ENCODE data around the gene UNC80.

Gene UNC80

DNA sequence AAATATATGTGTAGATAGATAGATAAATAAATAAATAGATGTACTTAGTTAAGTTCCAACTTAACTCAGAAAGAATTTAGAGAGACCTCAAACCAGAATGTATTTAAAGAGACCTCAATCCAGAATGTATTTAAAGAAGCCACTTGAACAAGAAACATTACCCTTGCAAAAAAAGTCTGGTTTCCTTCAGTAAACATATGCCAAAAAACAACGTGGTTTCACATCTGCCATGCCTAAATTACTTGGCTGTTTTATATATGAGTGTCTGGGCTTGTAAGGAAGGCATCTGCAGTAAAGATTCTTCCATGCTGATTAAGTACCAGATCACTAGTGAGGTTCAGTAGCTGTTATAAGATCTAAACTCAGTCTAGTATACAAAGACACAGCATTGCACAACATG lies 201.7 kb downstream of the UNC80 start:
- no peak for DNase-seq

DNA sequence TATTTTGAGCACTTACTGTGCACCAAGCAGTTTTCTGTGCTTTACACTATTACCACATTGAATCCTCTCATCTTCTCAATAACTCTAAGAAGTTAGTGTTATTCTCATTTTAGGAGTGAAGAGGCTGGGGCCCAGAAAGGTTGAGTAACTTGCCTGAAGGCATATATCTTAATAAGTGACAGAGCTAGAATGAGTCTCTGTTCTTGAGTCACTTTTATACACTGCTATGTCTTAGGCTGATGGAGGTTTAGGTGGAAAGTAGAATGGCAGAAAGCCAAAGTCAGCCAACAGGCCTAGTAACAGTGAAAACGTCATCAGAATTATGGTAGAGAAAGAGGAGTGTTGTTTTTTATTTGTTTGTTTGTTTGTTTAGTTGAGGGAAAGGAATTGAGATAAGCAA lies 202.9 kb downstream of the UNC80 start:
- DNase-seq, result peak; percentile 2

DNA sequence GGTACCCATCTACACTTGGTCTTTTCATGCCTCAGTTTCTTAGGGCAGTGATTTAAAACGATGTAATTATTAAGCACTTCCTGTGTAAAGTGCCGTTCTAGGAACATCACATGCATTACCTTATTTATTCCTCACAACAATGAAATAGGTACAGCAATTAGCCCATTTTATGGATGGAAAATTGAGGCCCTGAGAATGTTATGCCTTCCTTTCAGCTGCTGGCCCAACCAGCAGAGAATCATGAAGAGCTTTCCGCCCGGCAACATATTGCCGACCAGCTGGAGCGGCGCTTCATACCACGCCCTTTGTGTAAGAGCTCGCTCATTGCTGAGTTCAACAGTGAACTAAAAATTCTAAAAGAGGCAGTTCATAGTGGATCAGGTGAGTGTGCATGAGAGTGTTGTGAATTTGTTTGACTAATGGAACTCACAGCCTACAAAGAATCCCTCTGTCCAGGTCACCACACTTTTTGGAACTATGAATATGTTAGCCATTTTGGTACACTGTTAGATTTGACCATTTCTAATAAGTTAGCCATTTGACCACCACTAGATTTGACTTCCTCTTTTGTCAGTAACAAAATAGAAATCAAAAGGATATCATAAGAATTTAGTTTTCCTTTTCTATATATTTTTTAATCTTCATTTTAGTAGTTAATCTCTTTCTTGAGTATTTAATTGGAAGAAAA lies 205.2 kb downstream of the UNC80 start:
- DNase-seq, result no peak

DNA sequence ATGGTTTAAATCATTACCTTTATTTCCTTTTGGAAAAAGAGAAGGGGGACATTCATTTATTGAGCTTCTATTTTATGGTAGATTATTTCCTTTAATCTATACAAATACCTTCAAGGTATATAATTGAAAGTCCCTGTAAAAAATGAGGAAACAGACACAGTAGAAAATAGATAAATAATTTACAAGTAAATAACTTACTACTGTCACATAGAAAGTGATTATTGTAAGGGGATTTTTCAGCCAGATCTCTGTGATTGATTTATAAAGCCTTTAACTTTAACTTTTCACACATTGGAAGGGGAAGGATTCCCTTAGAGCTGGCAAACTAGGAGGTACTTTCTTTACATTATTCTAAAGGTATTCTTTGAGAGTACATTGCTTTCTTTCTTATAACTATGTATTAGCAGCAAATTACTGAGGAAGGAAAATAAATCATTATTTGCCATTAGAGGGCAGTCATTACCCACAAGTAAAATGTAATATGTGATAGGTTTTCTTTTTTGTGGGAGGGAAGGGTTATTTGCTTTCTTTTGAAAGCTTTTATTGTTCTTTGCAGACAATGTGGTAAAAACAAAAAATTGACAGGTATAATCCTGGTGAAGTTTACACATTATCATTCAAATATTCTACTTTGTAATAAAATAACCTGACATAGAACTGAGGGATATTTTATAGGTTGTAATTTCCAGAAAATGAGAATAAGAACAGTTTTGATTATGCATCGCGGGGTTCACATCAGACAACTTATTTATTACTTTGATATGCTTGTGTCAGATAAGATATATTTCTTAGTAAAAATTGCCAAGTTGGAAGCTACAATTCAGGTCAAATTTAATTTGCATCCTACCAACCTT lies 206.0 kb downstream of the UNC80 start:
- peak; percentile 32 for DNase-seq

DNA sequence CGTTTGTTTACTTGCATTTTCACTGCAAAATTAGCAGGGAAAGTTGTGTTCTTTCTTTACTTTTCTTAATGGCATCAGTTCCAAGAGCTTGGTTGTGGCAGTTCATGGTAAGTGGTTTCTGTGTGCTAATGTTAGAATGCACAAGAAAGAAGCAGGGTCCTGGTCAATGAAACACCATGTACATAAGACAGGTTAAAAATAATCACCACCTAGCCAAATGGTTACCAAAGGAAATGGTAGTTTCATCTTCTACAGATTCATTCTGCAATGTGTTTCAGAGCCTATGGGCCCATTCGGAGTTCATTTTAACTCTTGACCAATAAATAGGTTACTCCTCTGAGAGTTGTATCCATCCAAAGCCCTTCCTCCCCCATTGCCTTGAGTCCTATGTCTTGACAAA lies 212.7 kb downstream of the UNC80 start:
- DNase-seq, result no peak

DNA sequence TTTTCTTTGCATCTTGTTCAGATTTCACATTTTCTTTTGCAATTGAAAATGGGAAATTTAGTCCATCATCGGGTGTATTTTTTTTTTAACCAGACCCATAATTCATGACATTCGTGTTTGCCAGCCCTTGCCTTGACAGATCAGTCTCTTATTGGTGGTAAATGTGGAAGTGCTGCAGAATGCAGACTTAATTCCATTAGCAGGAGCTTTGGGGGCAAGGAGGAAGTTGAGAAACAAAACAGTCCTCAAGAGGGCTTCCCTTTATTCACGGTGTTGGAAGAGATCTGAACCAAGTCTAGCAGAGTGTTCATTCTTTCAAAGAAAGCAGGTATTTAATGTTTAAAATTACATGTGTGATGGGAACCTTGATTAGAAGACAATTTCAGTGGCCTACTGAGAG lies 214.2 kb downstream of the UNC80 start:
- no peak for DNase-seq

DNA sequence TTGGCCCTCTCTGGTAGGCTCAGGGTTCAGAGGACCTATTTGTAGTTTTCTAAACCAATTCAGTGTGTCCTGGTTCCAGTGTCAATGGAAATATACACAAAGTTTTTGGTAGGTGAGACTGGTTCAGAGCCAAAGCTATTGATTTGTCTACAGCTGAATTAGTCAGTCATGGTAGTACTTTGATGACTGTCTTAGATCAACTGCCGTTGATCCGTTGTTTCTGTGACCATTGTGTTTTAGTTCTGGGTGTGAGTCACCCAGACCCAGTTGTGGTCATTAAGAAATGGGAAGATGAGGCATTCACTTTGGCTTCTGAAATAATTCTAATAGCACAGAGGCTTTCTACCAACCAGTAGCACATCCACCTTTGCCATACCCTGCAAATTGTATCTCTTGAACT lies 214.8 kb downstream of the UNC80 start:
- DNase-seq, result no peak

DNA sequence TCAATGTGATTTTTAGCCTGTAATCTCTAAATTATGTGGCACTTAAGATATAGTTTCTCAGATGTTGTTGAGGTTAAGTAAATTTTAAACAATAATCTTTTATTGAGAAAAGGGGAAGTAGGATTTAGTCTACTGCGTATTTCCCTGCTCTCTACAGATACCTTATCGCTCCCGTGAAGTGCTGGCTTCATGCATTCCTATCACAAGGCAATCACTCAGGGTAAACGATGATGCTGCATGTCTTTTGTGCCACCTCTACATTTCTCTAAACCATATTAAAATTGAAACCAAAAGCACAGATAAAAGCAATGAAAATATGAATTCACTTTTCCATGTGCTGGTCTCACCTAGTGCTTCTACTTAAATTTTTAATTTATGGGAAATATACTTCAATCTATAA lies 216.4 kb downstream of the UNC80 start:
- DNase-seq, result no peak

DNA sequence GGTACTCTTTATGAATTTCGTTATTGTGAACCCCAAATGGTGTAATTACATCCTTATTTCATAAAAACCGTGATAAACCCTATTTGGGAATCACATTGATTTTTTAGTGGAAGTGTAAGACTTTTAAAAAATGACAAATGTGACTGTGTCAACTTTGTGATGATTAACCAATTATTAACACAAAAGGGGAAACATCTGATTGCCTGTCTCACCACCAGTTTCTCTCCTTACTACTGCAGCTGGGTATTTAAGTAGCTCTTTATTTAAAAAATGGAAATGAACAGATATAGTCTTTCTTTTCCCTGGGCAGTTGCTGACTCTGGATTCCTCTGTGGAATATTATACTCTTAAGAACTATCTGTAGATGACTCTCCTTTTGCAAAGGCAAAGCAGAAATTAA lies 219.2 kb downstream of the UNC80 start:
- DNase-seq, result no peak

DNA sequence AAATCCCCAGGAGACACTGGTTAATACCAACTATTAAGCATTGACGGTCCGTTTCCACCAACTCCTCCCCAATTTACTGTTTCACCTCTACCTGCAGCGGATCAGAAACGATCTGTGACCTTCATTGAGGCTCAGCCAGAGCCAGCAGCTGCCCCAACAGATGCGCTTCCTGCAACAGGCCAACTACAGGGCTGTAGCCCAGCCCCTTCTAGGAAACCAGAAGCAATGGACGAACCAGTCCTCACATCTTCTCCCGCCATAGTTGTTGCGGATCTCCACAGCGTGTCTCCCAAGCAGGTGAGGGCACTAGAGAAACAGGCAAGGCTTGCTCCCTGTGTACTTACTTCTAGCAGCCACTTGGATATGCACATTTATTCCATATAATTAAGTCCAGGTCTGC lies 222.3 kb downstream of the UNC80 start:
- DNase-seq, result no peak

DNA sequence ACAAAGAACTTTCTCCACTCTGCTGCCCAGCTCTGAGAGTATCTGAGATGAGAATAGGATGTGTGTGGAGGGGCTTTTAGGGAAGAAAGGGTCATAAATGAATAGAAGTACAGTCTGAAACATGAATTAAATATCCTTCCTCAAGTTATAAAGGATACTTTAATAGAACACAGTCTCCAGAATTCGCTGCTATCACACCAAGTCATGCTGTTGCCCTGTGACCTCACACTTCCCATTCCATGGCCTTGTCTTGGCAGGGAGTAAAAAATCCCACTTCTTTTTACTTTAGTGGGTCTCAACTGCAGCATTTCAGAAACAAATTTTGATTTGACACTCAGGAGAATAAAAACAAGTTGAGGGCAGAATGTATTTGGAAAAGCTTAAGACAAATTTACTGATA lies 227.0 kb downstream of the UNC80 start:
- no peak for DNase-seq

DNA sequence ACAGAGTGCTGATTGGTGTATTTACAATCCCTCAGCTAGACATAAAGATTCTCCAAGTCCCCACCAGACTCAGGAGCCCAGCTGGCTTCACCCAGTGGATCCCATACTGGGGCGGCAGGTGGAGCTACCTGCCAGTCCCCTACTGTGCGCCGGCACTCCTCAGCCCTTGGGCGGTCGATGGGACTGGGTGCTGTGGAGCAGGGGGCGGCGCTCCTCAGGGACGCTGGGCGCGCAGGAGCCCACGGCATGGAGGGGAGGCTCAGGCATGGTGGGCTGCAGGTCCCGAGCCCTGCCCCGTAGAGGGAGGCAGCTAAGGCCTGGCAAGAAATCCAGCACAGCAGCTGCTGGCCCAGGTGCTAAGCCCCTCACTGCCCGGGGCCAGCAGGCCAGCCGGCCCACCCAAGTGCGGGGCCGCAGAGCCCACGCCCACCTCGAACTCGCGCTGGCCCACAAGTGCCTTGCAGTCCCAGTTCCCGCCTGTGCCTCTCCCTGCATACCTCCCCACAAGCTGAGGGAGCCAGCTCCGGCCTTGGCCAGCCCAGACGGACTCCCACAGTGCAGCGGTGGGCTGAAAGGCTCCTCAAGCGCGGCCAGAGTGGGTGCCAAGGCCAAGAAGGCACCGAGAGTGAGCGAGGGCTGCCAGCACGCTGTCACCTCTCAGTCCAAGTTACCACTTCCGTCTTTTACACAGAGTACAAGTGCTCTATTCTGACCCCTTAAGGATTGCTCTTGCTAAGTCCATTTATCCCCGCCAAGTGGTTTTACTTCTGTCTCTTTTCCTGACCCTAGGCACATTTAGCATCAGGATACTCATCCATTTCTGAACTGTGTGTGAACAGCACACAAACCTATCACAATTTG lies 229.1 kb downstream of the UNC80 start:
- no peak for DNase-seq

DNA sequence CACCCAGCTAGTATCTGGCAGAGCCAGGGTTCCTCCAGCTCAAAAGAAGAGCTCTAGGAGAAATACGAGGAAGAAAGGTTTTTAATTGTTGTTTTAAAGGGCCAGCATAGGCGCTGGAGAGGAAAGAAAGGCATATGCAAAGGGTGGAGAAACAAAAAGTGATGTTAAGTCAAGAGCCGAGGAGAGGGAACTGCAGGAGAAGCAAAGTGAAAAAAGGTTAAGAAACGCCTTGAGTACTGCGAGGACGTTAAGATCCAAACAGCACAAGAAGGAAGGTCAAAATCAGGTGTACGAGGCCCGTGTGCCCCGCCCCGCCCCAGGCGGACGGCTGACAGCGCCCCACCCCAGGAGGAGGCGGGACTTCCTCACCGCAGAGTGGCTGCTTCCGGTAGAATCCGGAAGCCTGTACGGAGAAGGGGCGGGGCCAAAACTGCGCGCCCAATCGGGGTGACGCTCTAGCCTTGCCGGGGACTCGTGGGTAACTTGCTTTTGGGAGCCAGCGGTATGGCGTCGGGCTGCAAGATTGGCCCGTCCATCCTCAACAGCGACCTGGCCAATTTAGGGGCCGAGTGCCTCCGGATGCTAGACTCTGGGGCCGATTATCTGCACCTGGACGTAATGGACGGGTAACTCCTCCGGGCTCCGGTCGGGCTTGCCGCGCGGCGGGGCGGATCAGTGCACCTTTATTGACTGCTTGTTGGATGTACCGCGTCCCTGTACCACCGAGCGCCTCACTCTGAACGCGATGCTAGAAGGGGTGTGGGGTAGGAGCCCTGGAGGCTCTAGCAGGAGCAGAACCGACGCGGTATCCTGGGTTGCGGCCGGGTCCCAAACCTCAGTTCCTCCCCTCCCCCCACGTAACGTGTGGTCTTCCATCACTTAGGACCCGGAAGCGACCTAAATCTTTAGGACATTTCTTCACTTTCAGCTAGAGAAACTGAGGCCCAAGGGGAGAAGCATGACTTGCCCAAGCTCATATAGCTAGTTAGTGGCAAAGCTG lies 230.8 kb downstream of the UNC80 start, which contains the start of gene RPE:
Gene RPE, plus strand, starts transcription at position 481 of the 1,000 bp plus-strand sequence. Its CDS starts 24 bp downstream, at position 505.
- peak; percentile 94 for DNase-seq

DNA sequence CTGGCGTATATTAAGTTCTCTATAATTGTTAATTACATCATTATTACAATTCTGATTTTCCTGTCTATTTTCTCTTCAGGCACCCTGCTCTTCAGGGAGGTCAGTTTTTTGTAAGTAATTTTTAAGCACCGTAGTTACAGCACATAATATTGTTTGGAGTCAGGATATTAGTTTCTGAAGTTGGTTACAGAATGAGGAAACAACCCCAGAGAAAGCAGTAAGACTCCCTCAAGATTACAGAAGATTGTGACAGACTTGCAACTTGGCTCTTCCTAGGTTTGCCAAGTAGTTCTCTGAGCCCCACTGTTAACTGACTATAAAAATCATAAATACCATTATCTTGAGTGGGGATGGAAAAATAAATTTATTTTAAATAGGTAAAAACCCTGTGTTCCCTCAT lies 231.7 kb downstream of the UNC80 start:
- no peak for DNase-seq

DNA sequence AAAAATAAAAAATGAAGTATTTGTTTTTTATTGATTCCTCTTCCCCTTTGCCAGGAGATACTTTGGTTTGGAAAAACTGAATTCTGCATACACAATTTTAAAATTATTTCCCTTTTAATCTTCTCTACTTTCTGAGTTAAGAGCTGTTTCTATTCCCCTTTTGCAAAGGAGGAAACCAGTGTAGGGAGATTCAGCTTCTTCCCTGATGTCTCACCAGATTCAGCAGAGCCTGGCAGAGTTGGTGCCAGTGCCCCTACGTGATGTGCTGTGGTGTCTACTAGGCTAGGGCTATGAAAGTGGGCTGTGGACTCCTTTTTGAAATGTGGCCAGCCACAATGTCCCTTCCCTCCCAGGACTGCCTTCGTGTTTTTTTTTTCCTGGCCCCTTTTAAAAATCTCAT lies 233.2 kb downstream of the UNC80 start:
- DNase-seq, result no peak

DNA sequence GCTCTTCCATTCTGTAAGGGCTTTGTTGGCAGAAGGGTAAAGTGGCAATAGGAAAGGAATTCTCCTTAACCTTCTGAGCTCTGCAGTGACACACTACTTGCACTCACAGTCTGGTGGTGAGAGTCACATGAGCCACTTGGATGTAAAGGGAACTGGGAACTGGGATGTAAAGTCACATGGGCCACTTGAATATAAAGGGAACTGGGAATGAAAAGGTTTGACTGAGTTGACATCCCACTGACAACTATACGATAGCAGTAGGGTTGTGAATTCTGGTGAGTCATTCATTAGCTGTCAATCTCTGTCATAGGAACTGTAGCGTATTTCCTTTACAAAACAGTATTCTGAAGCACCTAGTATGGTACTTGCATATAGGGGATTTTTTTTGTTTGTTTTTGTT lies 236.3 kb downstream of the UNC80 start:
- no peak for DNase-seq

DNA sequence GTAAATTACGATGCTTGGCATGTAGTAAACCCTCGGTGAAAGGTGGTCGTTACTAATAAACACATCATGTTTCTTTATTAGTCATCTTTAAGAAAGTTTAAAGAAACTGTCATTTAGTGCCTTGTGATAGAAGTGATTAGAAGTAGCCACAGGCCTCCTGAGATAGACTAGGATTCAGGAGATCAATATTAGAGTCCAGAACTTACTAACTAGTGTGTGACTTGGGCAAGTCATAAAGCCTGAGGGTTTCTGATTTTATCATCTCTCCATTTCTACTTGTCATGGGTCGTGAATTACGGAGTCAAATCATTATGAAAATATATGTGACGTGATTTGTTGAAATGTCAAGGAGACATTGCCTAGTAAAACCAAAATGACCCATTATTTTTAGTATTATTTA lies 237.5 kb downstream of the UNC80 start:
- DNase-seq, result no peak

DNA sequence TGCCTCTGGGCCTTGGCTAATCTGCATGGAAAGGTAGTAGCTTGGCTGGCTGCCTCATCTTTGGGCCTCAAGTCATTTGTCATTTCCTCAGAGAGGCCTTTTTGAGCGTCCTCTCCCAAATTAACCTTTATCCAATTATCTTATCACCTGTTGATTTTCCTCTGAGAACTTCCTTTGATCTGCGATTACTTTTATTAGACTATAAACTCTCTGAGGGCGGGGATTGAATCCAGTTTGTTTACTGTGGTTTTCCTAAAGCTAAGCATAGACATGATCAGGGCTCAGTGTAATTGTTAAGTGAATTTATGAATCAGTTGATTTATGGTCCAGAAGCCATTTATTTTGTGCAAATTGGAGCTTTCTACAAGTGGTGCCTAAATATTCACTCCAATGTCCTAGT lies 238.3 kb downstream of the UNC80 start:
- DNase-seq, result no peak

DNA sequence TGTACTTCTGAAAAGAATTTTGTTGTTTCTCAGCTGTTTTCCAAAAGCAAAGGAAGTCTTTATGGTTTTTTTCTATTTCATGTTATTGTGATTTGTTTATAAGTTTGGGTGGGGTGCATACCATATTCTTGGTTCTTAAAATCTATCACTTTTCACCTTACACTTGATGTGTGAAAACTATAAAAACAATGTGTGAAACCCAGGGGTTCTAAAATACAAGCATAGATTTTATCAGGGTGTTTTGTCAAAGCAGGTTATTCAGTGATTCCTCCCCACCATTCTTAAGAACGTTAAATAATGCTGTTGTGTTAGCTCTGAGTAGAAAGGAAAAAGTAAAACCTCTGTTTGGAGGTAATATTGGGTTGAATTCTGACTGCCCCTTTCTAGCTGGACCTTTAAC lies 248.5 kb downstream of the UNC80 start:
- no peak for DNase-seq

DNA sequence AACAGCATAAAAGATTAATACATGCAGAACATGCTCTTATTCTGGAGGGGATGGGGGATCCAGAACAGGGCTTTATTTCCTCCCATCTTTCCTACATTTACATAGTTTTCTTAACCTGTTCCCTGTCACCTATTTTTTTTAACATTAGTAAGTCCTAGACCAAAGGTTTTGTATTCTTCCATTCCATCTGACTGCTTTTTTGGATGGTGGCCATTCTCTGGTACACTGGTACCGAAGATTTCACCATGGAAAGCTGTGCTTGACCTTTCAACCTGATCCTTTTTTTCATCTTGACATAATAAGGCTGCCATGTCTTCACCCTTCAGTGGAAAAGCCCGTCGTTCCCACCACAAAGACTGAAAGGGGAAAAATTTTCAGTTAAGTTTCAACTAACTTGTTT lies 251.2 kb downstream of the UNC80 start:
- DNase-seq, result no peak

DNA sequence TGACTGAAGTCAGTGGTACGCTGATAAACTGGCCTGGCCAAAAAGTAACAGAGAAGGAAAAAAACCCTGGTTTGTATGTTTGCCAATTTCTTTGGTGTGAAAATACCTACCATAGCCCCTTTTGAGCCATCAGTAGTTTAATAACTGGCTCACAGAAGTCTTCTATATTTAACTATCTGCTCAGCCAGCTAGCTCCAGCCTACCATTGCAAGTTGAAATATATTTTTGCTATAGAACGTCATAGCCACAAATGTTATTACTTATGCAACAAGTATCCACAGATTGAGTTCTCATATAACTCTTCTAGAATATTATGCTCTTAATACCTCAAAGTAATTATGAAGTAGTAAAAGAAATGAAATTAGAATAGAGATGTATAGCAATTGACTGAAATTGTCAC lies 256.0 kb downstream of the UNC80 start:
- DNase-seq, result no peak

DNA sequence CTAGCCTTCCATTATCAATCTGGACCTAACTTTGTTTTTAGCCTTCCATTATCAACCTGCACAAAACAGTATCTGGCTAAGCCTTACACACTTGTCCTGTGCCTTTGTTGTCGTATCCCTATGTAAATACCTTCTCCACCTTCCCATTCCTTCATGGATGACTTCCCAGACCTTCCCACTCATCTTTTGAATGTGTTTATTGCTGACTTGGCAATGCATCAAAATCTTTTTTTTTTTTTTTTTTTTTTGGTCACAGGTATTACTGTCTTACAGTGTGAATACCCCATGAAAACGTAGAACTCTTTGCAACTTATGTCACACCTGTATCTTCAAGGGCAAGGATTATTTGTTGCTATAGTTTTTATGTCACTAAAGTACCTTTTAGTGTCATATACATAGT lies 256.5 kb downstream of the UNC80 start:
- DNase-seq, result no peak

Data from EL (cell line).